Measurements from ENCODE around the gene LGALS12.

LGALS12 gene

GRCh38 chr11:63551889-63552266, 46.0 kb downstream of the LGALS12 start:
- H3K4me3 ChIP-seq (ENCODE audit: low read length): peak overlapping the region; percentile 24; the same call in 1 of the 2 replicates
- DNase-seq (ENCODE audit: low read depth, low spot score): no peak

DNA sequence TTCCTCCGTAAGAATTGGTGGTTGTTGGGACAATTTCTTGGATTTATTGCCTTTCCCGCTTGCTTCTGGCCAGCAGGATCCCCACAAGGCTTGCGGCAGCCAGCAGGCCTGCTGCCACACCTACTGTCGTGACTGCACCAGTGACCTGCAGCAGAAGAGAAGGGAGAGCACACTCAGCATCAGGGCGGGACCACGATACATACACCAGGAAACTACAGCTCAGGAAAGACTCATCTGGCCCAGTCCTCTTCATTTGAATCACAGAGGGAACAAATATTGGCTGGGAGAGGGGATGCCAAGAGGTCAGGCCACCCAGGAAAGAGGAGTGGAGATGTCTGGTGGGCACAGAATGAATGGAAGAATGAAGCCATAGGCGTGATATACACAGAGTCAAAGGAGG, 47.0 kb downstream of the LGALS12 start:
- no peak overlapping the region for H3K4me3 ChIP-seq (ENCODE audit: low read length)
- DNase-seq (ENCODE audit: low read depth, low spot score): no peak

DNA sequence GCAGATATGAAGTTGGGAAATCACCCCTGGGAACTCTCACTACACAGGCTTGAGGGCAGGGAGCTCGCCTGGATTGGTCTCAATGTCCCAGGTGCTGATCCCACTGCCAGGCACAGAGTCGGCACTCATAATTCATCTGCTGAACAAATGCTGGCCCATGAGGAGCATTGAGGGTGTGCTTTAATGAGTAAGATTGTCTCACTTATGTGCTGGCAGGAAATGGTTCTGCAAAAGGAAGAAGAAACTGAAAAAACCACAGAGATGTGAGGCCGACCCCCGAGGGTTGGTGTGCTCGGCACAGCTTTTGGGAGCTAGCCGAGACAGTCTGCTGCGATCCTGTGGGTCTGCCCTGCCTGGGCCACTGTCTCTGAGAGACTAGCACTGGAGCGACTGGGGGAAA, 47.9 kb downstream of the LGALS12 start:
- peak overlapping the region; percentile 17; the same call in 1 of the 2 replicates for H3K4me3 ChIP-seq (ENCODE audit: low read length)
- DNase-seq (ENCODE audit: low read depth, low spot score): peak; percentile 88

- DNase-seq (ENCODE audit: low read depth, low spot score): no peak
- no peak overlapping the region for H3K4me3 ChIP-seq (ENCODE audit: low read length)
Observed at GRCh38 chr11:63554877-63555223, 49.0 kb downstream of the LGALS12 start.

DNA sequence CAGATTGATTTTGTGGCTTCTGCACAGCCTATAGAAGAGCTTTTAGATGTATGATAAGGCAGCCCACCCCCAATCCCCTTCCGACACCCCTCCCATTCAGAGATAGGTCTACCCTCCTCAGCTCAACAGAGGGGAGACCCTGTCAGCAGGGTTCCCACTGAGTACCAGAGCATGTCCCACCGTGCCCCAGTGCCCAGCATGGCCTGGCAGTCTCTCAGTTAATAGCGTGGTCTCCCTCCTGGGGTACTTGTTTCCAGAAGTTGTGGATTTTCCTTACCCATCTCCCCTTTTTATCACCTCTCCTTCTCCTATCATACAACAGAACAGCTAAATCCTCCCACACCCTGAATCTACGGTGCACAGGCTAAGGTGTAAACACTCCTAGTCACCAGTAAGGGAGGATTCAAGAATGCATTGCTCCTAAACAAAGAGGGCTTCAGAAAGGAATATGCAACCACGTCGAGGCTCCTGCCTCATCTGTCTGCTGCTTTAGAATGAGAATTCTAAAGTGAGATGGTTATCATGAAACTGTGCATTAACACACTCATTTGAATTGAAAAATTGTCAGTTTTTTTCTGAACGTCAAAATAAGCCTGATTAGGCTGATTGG, 50.6 kb downstream of the LGALS12 start:
- DNase-seq (ENCODE audit: low read depth, low spot score): no peak
- H3K4me3 ChIP-seq (ENCODE audit: low read length): no peak overlapping the region

GRCh38 chr11:63557570-63557969, 51.7 kb downstream of the LGALS12 start:
- no peak overlapping the region for H3K4me3 ChIP-seq (ENCODE audit: low read length)
- DNase-seq (ENCODE audit: low read depth, low spot score): no peak

GRCh38 chr11:63558459-63559157, 52.7 kb downstream of the LGALS12 start:
- no peak for DNase-seq (ENCODE audit: low read depth, low spot score)
- no peak overlapping the region for H3K4me3 ChIP-seq (ENCODE audit: low read length)

DNA sequence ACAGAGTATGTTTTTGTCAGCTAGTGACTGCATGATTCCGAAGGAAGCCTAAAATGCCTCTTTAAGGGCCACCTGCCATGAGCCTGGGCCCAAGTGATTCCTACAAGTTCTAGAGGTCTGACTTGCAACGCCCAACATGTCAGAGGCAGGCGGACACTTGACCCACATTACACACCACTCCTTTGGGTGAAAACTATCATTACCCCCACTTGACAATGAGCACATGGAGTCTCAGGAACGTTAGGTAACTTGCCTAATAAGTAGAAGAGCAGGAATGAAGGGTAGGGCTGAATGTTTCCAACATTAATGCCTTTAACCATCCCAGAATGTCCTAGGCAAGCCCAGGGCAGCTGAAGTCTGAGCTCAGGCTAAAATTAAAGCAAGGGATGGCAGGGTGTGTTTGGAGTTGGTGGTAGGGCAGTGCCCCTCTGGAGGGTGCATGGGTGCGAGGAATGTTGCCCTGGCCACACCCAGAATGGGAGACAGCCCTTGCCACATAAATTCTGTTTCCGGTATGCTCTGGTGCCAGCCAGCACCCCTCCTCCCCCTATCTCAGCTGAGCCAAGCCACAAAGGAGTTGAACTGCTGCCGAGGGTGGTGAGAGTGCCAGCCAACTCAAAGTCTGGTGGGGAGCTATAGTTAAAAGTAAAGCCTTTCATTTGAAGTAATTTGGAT, 54.8 kb downstream of the LGALS12 start:
- DNase-seq (ENCODE audit: low read depth, low spot score): peak; percentile 88
- H3K4me3 ChIP-seq (ENCODE audit: low read length): peak overlapping the region; percentile 23

DNA sequence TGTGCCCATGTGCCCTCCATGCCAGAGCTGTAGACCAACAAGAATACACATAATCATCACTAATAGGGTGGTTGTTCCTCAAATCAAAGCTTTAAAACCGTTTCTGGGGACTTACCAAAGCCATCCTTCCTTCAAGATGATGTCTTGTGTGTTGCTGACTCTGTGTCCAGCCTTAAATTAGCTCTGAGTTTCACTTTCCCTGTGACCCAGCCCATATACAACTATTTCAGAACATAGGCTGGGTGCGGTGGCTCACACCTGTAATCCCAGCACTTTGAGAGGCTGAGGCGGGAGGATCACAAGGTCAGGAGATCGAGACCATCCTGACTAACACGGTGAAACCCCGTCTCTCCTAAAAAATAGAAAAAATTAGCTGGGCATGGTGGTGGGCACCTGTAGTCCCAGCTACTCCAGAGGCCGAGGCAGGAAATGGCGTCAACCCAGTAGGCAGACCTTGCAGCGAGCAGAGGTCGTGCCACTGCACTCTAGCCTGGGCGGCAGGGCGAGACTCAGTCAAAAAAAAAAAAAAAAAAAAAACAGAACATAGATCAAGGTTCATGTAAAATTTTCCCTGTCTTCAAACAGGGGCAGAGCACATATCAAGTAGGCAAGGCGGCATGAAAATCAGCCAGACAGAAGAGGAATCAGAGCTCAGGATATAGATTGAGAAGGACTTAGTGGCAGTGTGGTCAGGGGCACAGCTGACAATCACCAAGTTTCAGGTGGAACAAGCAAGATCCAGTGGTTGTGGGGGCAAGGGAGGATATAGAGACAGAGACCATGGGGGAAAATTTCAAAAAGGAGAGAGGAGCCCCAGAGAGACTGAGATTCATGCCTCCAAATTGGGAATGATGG, 57.5 kb downstream of the LGALS12 start, which contains the start of gene PLAAT2:
TSS of gene PLAAT2 (minus strand) at position 179 of the 855 bp plus-strand sequence. CDS start at position 124, 55 bp downstream.
- DNase-seq (ENCODE audit: low read depth, low spot score): no peak
- H3K4me3 ChIP-seq (ENCODE audit: low read length): no peak within 1 kb of the TSS

- H3K4me3 ChIP-seq (ENCODE audit: low read length): no peak overlapping the region
- no peak for DNase-seq (ENCODE audit: low read depth, low spot score)
Observed at GRCh38 chr11:63564056-63564774, 58.3 kb downstream of the LGALS12 start.

GRCh38 chr11:63564784-63565350, 59.0 kb downstream of the LGALS12 start:
- no peak for DNase-seq (ENCODE audit: low read depth, low spot score)
- no peak overlapping the region for H3K4me3 ChIP-seq (ENCODE audit: low read length)
